ENCODE results near the gene ENGASE. TPM values are rescaled to one million over a fixed set of nuclear protein-coding genes. Genes with fewer than 3 reads are reported as not detected.
A peak's percentile ranks its signal among the peaks of the same experiment; 100 is the strongest.

Gene ENGASE
- total and polyA plus RNA-seq, 9 donors: 12.1 to 27.9 (median 22.2) TPM

GRCh38 chr17:79114458-79115301, 40.1 kb downstream of the ENGASE start:
- peaks cover 41% of the 10 kb centered on the region for H3K27me3 ChIP-seq (ENCODE audit: control insufficient read depth, insufficient read depth, low read length)
- no peaks in the 10 kb centered on the region for H3K9me3 ChIP-seq (replicated peaks; ENCODE audit: control insufficient read depth, low read depth, low read length)
- H3K4me1 ChIP-seq (ENCODE audit: control insufficient read depth, insufficient read depth, low read length): peaks cover 27% of the 10 kb centered on the region
- 40% methylated on average over 26 of the region's 30 CpGs for WGBS (ENCODE audit: insufficient coverage)
- no peak overlapping the region for H3K4me3 ChIP-seq (ENCODE audit: low read length)
- H3K27ac ChIP-seq (ENCODE audit: low read length): peak overlapping the region; percentile 13
- H3K36me3 ChIP-seq (ENCODE audit: control insufficient read depth, insufficient read depth, low read length): no peaks in the 10 kb centered on the region
- DNase-seq: peak; percentile 71

- DNase-seq: no peak
- Histone ChIP-seq H3K9me3 (replicated peaks; ENCODE audit: control insufficient read depth, low read depth, low read length) (no peaks in the 10 kb centered on the region), H3K36me3 (ENCODE audit: control insufficient read depth, insufficient read depth, low read length) (no peaks in the 10 kb centered on the region), H3K4me1 (ENCODE audit: control insufficient read depth, insufficient read depth, low read length) (peaks cover 27% of the 10 kb centered on the region), H3K4me3 (ENCODE audit: low read length) (no peak overlapping the region), H3K27me3 (ENCODE audit: control insufficient read depth, insufficient read depth, low read length) (peaks cover 36% of the 10 kb centered on the region), H3K27ac (ENCODE audit: low read length) (no peak overlapping the region)
- WGBS (ENCODE audit: insufficient coverage): 56% methylated on average over 22 of the region's 22 CpGs
These were observed 40.9 kb downstream of the ENGASE start for GRCh38 chr17:79115487-79115886.

GRCh38 chr17:79116575-79117368, 42.1 kb downstream of the ENGASE start:
- 82% methylated on average over 16 of the region's 19 CpGs for WGBS (ENCODE audit: insufficient coverage)
- Histone ChIP-seq H3K27me3 (ENCODE audit: control insufficient read depth, insufficient read depth, low read length) (peaks cover 33% of the 10 kb centered on the region), H3K27ac (ENCODE audit: low read length) (no peak overlapping the region), H3K36me3 (ENCODE audit: control insufficient read depth, insufficient read depth, low read length) (no peaks in the 10 kb centered on the region), H3K9me3 (replicated peaks; ENCODE audit: control insufficient read depth, low read depth, low read length) (no peaks in the 10 kb centered on the region), H3K4me3 (ENCODE audit: low read length) (no peak overlapping the region), H3K4me1 (ENCODE audit: control insufficient read depth, insufficient read depth, low read length) (peaks cover 27% of the 10 kb centered on the region)
- no peak for DNase-seq

- peaks cover 22% of the 10 kb centered on the region for H3K4me1 ChIP-seq (ENCODE audit: control insufficient read depth, insufficient read depth, low read length)
- H3K9me3 ChIP-seq (replicated peaks; ENCODE audit: control insufficient read depth, low read depth, low read length): no peaks in the 10 kb centered on the region
- no peak overlapping the region for H3K4me3 ChIP-seq (ENCODE audit: low read length)
- whole genome bisulfite sequencing (ENCODE audit: insufficient coverage): 51% methylated on average over 21 of the region's 21 CpGs
- DNase-seq: no peak
- no peaks in the 10 kb centered on the region for H3K36me3 ChIP-seq (ENCODE audit: control insufficient read depth, insufficient read depth, low read length)
- no peak overlapping the region for H3K27ac ChIP-seq (ENCODE audit: low read length)
- peaks cover 35% of the 10 kb centered on the region for H3K27me3 ChIP-seq (ENCODE audit: control insufficient read depth, insufficient read depth, low read length)
These were observed 43.4 kb downstream of the ENGASE start for GRCh38 chr17:79117905-79118487.

- Histone ChIP-seq H3K36me3 (ENCODE audit: control insufficient read depth, insufficient read depth, low read length) (no peaks in the 10 kb centered on the region), H3K27me3 (ENCODE audit: control insufficient read depth, insufficient read depth, low read length) (peaks cover 35% of the 10 kb centered on the region), H3K9me3 (replicated peaks; ENCODE audit: control insufficient read depth, low read depth, low read length) (no peaks in the 10 kb centered on the region), H3K27ac (ENCODE audit: low read length) (no peak overlapping the region), H3K4me1 (ENCODE audit: control insufficient read depth, insufficient read depth, low read length) (peaks cover 20% of the 10 kb centered on the region), H3K4me3 (ENCODE audit: low read length) (no peak overlapping the region)
- WGBS (ENCODE audit: insufficient coverage): 83% methylated on average over 3 of the region's 4 CpGs
- DNase-seq: no peak
These were observed 44.3 kb downstream of the ENGASE start for GRCh38 chr17:79118924-79119323.

GRCh38 chr17:79120259-79120658, 45.6 kb downstream of the ENGASE start:
- Histone ChIP-seq H3K4me1 (ENCODE audit: control insufficient read depth, insufficient read depth, low read length) (peaks cover 6% of the 10 kb centered on the region), H3K4me3 (ENCODE audit: low read length) (no peak overlapping the region), H3K9me3 (replicated peaks; ENCODE audit: control insufficient read depth, low read depth, low read length) (no peaks in the 10 kb centered on the region), H3K27ac (ENCODE audit: low read length) (no peak overlapping the region), H3K36me3 (ENCODE audit: control insufficient read depth, insufficient read depth, low read length) (no peaks in the 10 kb centered on the region), H3K27me3 (ENCODE audit: control insufficient read depth, insufficient read depth, low read length) (peaks cover 38% of the 10 kb centered on the region)
- DNase-seq: no peak
- 87% methylated on average over 4 of the region's 5 CpGs for WGBS (ENCODE audit: insufficient coverage)

- Histone ChIP-seq H3K4me3 (ENCODE audit: low read length) (no peak overlapping the region), H3K27me3 (ENCODE audit: control insufficient read depth, insufficient read depth, low read length) (peaks cover 60% of the 10 kb centered on the region), H3K9me3 (replicated peaks; ENCODE audit: control insufficient read depth, low read depth, low read length) (no peaks in the 10 kb centered on the region), H3K36me3 (ENCODE audit: control insufficient read depth, insufficient read depth, low read length) (no peaks in the 10 kb centered on the region), H3K4me1 (ENCODE audit: control insufficient read depth, insufficient read depth, low read length) (no peaks in the 10 kb centered on the region), H3K27ac (ENCODE audit: low read length) (no peak overlapping the region)
- no peak for DNase-seq
- 90% methylated on average over 3 of the region's 8 CpGs for WGBS (ENCODE audit: insufficient coverage)
These were observed 49.4 kb downstream of the ENGASE start for GRCh38 chr17:79123988-79124387.

GRCh38 chr17:79124513-79125209, 50.0 kb downstream of the ENGASE start:
- H3K27ac ChIP-seq (ENCODE audit: low read length): no peak overlapping the region
- no peak overlapping the region for H3K4me3 ChIP-seq (ENCODE audit: low read length)
- H3K36me3 ChIP-seq (ENCODE audit: control insufficient read depth, insufficient read depth, low read length): no peaks in the 10 kb centered on the region
- no peaks in the 10 kb centered on the region for H3K4me1 ChIP-seq (ENCODE audit: control insufficient read depth, insufficient read depth, low read length)
- H3K9me3 ChIP-seq (replicated peaks; ENCODE audit: control insufficient read depth, low read depth, low read length): no peaks in the 10 kb centered on the region
- DNase-seq: no peak
- H3K27me3 ChIP-seq (ENCODE audit: control insufficient read depth, insufficient read depth, low read length): peaks cover 61% of the 10 kb centered on the region
- WGBS (ENCODE audit: insufficient coverage): 84% methylated on average over 14 of the region's 21 CpGs

- no peak overlapping the region for H3K27ac ChIP-seq (ENCODE audit: low read length)
- peaks cover 60% of the 10 kb centered on the region for H3K27me3 ChIP-seq (ENCODE audit: control insufficient read depth, insufficient read depth, low read length)
- 13% methylated on average over 15 of the region's 22 CpGs for WGBS (ENCODE audit: insufficient coverage)
These were observed 50.9 kb downstream of the ENGASE start for GRCh38 chr17:79125503-79125902.

More at GRCh38 chr17:79125503-79125902, 50.9 kb downstream of the ENGASE start:
- Histone ChIP-seq H3K4me3 (ENCODE audit: low read length) (no peak overlapping the region), H3K36me3 (ENCODE audit: control insufficient read depth, insufficient read depth, low read length) (no peaks in the 10 kb centered on the region), H3K9me3 (replicated peaks; ENCODE audit: control insufficient read depth, low read depth, low read length) (no peaks in the 10 kb centered on the region), H3K4me1 (ENCODE audit: control insufficient read depth, insufficient read depth, low read length) (no peaks in the 10 kb centered on the region)
- peak; percentile 28 for DNase-seq

All from muscle of leg (tissue), 11 donors.